Stimulated activated CD4-positive, alpha-beta T cell treated with anti-CD3 and anti-CD28 coated beads, Interleukin-2, amount 100 ng/mL, for 24 hours (primary cell): Measurements from ENCODE around the gene U2AF2.

Source experiments
- DNase-seq, 2 donors: peaks; one replicate each; pipeline ENCODE4 v3.0.0-alpha.2; 2020

U2AF2 gene

DNA sequence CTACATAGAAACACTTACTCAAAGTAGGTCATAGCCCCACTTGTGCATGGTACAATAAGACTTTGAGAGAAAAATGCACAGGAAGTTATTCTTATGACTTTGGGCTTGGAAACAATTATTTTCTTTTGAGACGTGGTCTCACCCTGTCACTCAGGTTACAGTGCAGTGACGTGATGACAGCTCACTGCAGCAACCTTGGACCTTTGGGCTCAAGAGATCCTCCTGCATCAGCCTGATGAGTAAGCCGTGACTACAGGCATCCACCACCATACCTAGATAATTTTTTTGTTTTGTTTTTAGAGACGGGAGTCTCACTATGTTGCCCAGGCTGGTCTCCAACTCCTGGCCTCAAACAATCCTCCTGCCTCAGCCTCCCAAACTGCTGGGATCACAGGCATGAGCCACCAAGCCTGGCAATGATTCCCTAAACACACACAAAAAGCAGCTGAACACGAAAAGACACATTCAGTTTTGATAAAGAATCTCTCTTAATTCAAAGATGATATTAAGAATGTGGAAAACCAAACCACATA lies 65.4 kb downstream of the U2AF2 start:
- DNase-seq = no peak

- DNase-seq = no peak
Observed at GRCh38 chr19:55720801-55721200, 66.0 kb downstream of the U2AF2 start.

GRCh38 chr19:55723491-55723890 lies 68.7 kb downstream of the U2AF2 start:
- no peak for DNase-seq
